ENCODE measurements around the gene SLC13A5. TPM values are rescaled to one million over a fixed set of nuclear protein-coding genes. Genes with fewer than 3 reads are reported as not detected.
"Not testable (repeated sequence)": the region's sequence is repeated elsewhere in the genome, so short reads cannot be mapped to it uniquely, and the experiment has no call there.

SLC13A5 gene
- total RNA-seq, 1 donor from 2014 or later = not detected

DNA sequence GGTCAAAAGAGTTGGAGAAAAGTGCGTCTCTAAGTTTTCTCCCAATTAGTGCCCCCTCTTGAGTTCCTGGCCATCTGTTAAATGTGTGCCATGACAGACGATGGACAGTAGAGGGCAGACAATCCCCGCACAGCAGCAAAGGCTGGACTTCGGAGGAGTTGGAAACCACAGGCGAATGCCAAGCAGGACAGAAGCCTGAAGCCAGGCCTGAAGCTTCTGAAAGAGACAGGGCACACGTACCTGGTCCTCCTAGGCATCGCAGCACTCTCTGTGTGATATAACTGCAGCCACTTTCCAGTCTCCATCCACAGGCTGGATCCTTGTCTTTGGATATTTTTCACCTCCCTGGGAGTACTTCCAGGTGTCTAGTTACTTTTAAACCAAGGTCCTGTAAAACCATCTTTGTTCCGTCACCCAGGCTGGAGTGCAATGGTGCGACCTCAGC is 47.1 kb downstream of the SLC13A5 start:
- peak; percentile 98 for ATAC-seq
- intact Hi-C loops (cut with DNase I) = loop anchor here (10.0 kb wide), 1 partner anchor 59 kb away; no protein-coding TSS in a partner anchor

GRCh38 chr17:6663200-6663599 is 50.0 kb downstream of the SLC13A5 start:
- H3K27me3 ChIP-seq, H3K4me1 ChIP-seq, H3K9me3 ChIP-seq, ATAC-seq, H3K36me3 ChIP-seq, H3K4me3 ChIP-seq, H3K27ac ChIP-seq, DNase-seq: not testable (repeated sequence)
- intact Hi-C loops (cut with DNase I) = loop anchor here (10.0 kb wide), 1 partner anchor 62 kb away; no protein-coding TSS in a partner anchor

More for the DNA sequence above, 47.1 kb downstream of the SLC13A5 start:
- no peak overlapping the region for H3K4me3 ChIP-seq
- no peak overlapping the region for H3K27ac ChIP-seq
- H3K27me3 ChIP-seq = no peaks in the 10 kb centered on the region
- TF ChIP-seq, protein P1, sequence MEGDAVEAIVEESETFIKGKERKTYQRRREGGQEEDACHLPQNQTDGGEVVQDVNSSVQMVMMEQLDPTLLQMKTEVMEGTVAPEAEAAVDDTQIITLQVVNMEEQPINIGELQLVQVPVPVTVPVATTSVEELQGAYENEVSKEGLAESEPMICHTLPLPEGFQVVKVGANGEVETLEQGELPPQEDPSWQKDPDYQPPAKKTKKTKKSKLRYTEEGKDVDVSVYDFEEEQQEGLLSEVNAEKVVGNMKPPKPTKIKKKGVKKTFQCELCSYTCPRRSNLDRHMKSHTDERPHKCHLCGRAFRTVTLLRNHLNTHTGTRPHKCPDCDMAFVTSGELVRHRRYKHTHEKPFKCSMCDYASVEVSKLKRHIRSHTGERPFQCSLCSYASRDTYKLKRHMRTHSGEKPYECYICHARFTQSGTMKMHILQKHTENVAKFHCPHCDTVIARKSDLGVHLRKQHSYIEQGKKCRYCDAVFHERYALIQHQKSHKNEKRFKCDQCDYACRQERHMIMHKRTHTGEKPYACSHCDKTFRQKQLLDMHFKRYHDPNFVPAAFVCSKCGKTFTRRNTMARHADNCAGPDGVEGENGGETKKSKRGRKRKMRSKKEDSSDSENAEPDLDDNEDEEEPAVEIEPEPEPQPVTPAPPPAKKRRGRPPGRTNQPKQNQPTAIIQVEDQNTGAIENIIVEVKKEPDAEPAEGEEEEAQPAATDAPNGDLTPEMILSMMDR (IDR thresholded peaks at IDR 0.05) = peak; percentile 89
- no peaks in the 10 kb centered on the region for H3K36me3 ChIP-seq
- peaks cover 4% of the 10 kb centered on the region for H3K4me1 ChIP-seq
- H3K9me3 ChIP-seq = no peaks in the 10 kb centered on the region
- peak; percentile 77 for DNase-seq

DNA sequence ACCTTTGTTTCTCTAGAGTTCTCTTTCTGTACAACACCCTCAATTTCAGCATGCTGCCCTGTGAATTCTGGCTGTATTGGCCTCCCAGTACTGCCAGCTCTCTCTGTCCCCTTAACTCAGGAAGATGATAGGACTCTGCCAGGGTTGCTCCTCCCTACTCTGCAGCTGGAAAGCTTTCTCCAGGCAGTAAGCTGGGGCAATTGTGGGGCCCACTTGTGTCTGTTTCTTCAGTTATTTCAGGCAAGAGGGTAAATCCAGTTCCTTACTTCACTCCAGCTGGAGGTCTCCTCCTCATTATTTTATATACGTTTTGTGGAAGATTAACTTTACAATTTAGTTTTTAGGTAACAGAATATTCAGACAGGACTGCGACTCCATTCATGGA is 51.7 kb downstream of the SLC13A5 start:
- ATAC-seq (no peak), DNase-seq (no peak)
- no peaks in the 10 kb centered on the region for H3K36me3 ChIP-seq
- H3K4me1 ChIP-seq = peaks cover 4% of the 10 kb centered on the region
- no peaks in the 10 kb centered on the region for H3K27me3 ChIP-seq
- H3K9me3 ChIP-seq = no peaks in the 10 kb centered on the region
- H3K27ac ChIP-seq = no peak overlapping the region
- H3K4me3 ChIP-seq = no peak overlapping the region
- intact Hi-C loops (cut with DNase I) = loop anchor here (10.0 kb wide), 1 partner anchor 63 kb away; no protein-coding TSS in a partner anchor
- TF ChIP-seq, protein P1 (IDR thresholded peaks at IDR 0.05) = no peak

DNA sequence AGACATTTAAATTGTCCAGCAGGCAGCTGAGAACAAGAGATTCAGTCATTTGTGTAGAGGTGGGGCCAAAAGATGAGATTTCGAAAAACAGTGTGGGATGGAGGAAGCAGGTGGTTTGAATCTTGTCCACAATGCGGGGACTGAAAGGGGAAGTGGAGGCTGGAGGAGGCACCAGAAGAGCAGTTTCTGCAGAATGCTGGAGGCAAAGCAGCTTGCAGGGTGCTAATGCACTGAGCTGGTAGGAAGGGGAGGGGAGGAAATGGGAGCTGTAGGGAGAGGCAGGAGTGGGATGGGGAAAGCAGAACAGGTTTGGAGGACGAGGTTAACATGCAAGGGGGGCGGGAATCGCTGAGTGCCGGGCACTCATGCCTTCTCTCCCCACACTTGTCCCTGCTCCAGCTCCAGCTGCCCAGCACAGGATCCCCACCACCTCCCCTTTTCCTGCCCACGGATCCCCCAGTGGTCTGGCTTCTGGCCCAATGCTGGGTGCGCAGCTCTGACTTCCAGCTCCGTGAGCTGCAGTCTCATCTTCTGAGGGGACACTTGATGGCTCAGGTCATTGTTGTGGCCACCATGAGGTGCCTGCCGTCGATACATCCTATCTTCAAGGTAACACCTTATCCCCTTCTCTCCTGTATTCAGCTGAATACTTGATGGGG is 52.2 kb downstream of the SLC13A5 start:
- Histone ChIP-seq H3K9me3 (no peaks in the 10 kb centered on the region), H3K36me3 (no peaks in the 10 kb centered on the region), H3K4me1 (no peaks in the 10 kb centered on the region), H3K27me3 (no peaks in the 10 kb centered on the region), H3K27ac (no peak overlapping the region), H3K4me3 (no peak overlapping the region)
- intact Hi-C loops (cut with DNase I) = loop anchor here (10.0 kb wide), 1 partner anchor 64 kb away; no protein-coding TSS in a partner anchor
- peak; percentile 84 for ATAC-seq
- TF ChIP-seq, protein P1 (IDR thresholded peaks at IDR 0.05) = no peak
- no peak for DNase-seq

- H3K36me3 ChIP-seq = no peaks in the 10 kb centered on the region
- peaks cover 4% of the 10 kb centered on the region for H3K27me3 ChIP-seq
- no peaks in the 10 kb centered on the region for H3K9me3 ChIP-seq
- H3K4me1 ChIP-seq = no peaks in the 10 kb centered on the region
- no peak overlapping the region for H3K27ac ChIP-seq
- DNase-seq (no peak), ATAC-seq (peak; percentile 55)
- TF ChIP-seq, protein P1 (IDR thresholded peaks at IDR 0.05) = no peak
- H3K4me3 ChIP-seq = no peak overlapping the region
- intact Hi-C loops (cut with DNase I) = loop anchor here (10.0 kb wide), 1 partner anchor 65 kb away; no protein-coding TSS in a partner anchor
Observed at GRCh38 chr17:6660101-6660500, 53.1 kb downstream of the SLC13A5 start.

DNA sequence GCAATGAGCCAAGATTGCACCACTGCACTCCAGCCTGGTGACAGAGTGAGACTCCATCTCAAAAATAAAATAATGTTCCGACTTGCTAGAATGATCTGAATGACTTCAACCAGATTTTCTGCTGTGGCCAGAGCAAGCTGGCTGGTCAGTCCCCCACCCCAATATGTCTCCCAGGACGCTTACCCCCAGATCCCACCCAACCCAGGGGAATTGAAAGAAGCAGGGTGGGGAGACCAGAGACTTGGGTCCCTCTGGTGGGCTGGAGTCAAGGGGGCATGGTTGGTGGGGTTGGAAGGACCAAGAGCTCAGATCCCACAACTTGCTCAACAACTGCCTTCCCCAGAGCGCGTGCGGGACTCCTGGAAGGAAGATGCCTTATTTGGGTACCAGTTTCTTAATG is 54.8 kb downstream of the SLC13A5 start:
- H3K9me3 ChIP-seq; H3K36me3 ChIP-seq; intact Hi-C loops (cut with DNase I); H3K27ac ChIP-seq; ATAC-seq; H3K4me3 ChIP-seq; H3K4me1 ChIP-seq; DNase-seq: not testable (repeated sequence)
- H3K27me3 ChIP-seq = peaks cover 12% of the 10 kb centered on the region

Measured in upper lobe of right lung (tissue), 1 donor.